ENCODE results near the gene BOC. TPM values are rescaled to one million over a fixed set of nuclear protein-coding genes. Genes with fewer than 3 reads are reported as not detected.

Gene BOC
- total and polyA plus RNA-seq, 2 of the 8 experiments (the other 6 are each of a cell fraction or from before 2014, with no cell fraction given) = 6.9 to 9.3 TPM

- no peak overlapping the region for H3K9ac ChIP-seq (replicated peaks in 1 of 4; ENCODE audit: extremely low read depth in 1 of 4, low read depth in 3 of 4, low read length in 3 of 4)
- no peak overlapping the region for H3K4me3 ChIP-seq (ENCODE audit: extremely low read depth in 1 of 4, insufficient read depth in 2 of 4, low read depth in 3 of 4, low read length in 4 of 4)
- no peak overlapping the region for H4K8ac ChIP-seq (ENCODE audit: extremely low read depth, insufficient read depth, low read length)
- H2BK15ac ChIP-seq (ENCODE audit: low read length) = no peak overlapping the region
- no peak overlapping the region for H2BK5ac ChIP-seq (ENCODE audit: low read depth, low read length)
- H2BK12ac ChIP-seq (ENCODE audit: low read depth, low read length) = no peak overlapping the region
- H2AK5ac ChIP-seq (ENCODE audit: low read depth, low read length) = no peak overlapping the region
- no peak overlapping the region for H3K4ac ChIP-seq (replicated peaks; ENCODE audit: insufficient read length, low read depth, low read length)
- H3K27ac ChIP-seq (ENCODE audit: low read depth, low read length) = no peak overlapping the region
- no peaks in the 10 kb centered on the region for H3K79me2 ChIP-seq (ENCODE audit: control insufficient read depth in 1 of 2, insufficient read depth in 2 of 2, low read length in 2 of 2)
- H2BK20ac ChIP-seq (ENCODE audit: low read length) = no peak overlapping the region
- H3K4me2 ChIP-seq (ENCODE audit: insufficient read depth in 1 of 2, low read depth in 2 of 2, low read length in 2 of 2) = no peak overlapping the region
- no peaks in the 10 kb centered on the region for H3K23me2 ChIP-seq (ENCODE audit: low read depth, low read length)
- ChIA-PET CTCF (ENCODE audit: partially characterized antibody) (interaction anchor here (0.6 to 4.0 kb wide), 16 partner anchors 10 to 430 kb away, joined by 3 to 21 read pairs (median 4); no protein-coding TSS in a partner anchor), POLR2A (ENCODE audit: partially characterized antibody) (interaction anchor here (0.8 kb wide), 1 partner anchor 28 kb away, joined by 3 read pairs; the partner anchor contains the start of gene BOC)
- no peak overlapping the region for H3K56ac ChIP-seq (replicated peaks; ENCODE audit: insufficient read length, low read depth, low read length)
- H4K5ac ChIP-seq (ENCODE audit: insufficient read length, low read depth, low read length) = no peak overlapping the region
- no peak for DNase-seq (ENCODE audit: low read depth in 1 of 2, low spot score in 2 of 2)
- H3K18ac ChIP-seq (ENCODE audit: extremely low read depth, low read length) = no peak overlapping the region
- H3K23ac ChIP-seq (ENCODE audit: insufficient read length) = no peak overlapping the region
- H3K36me3 ChIP-seq (ENCODE audit: control insufficient read depth in 2 of 4, insufficient read depth in 4 of 4, low read length in 3 of 4) = no peaks in the 10 kb centered on the region
- no peak overlapping the region for H4K91ac ChIP-seq (replicated peaks; ENCODE audit: insufficient read length, low read length)
- no peaks in the 10 kb centered on the region for H3K27me3 ChIP-seq (replicated peaks in 1 of 4; ENCODE audit: control insufficient read depth in 3 of 4, extremely low read depth in 1 of 4, insufficient read depth in 3 of 4, low read length in 3 of 4)
- H3K4me1 ChIP-seq (replicated peaks in 1 of 4; ENCODE audit: control insufficient read depth in 3 of 4, insufficient read depth in 4 of 4, low read length in 3 of 4) = peaks cover 7 to 31% (median 14%) of the 10 kb centered on the region in 4 experiments
- no peaks in the 10 kb centered on the region for H3K9me3 ChIP-seq (ENCODE audit: insufficient read depth in 2 of 2, low read depth in 1 of 2, low read length in 1 of 2)
- H2AFZ ChIP-seq (ENCODE audit: low read length) = no peak overlapping the region
- 92% methylated on average over 2 of the region's 2 CpGs; no CpG with 5 or more reads in 1 of the 2 experiments for WGBS, 2 experiments (ENCODE audit: extremely low coverage in 1 of 2, insufficient coverage in 1 of 2, insufficient read length in 1 of 2, insufficient replicate concordance in 2 of 2, low coverage in 1 of 2, low lambda C conversion rate in 2 of 2, missing lambda C conversion rate in 1 of 2)
- H3K14ac ChIP-seq (ENCODE audit: insufficient read length) = no peak overlapping the region
- FAIRE-seq = no peak
- H4K20me1 ChIP-seq (replicated peaks in 1 of 2; ENCODE audit: control insufficient read depth in 1 of 2, insufficient read depth in 2 of 2, low read length in 2 of 2) = no peaks in the 10 kb centered on the region
- H3K79me1 ChIP-seq (ENCODE audit: low read depth, low read length) = no peaks in the 10 kb centered on the region
- TF ChIP-seq EGR1 (IDR thresholded peaks at IDR 0.05; ENCODE audit: borderline replicate concordance, low read depth, low read length) = no peak
- TF ChIP-seq KDM1A (IDR thresholded peaks at IDR 0.05; ENCODE audit: borderline replicate concordance, low read length) = peak; percentile 92
- TF ChIP-seq, protein P1, sequence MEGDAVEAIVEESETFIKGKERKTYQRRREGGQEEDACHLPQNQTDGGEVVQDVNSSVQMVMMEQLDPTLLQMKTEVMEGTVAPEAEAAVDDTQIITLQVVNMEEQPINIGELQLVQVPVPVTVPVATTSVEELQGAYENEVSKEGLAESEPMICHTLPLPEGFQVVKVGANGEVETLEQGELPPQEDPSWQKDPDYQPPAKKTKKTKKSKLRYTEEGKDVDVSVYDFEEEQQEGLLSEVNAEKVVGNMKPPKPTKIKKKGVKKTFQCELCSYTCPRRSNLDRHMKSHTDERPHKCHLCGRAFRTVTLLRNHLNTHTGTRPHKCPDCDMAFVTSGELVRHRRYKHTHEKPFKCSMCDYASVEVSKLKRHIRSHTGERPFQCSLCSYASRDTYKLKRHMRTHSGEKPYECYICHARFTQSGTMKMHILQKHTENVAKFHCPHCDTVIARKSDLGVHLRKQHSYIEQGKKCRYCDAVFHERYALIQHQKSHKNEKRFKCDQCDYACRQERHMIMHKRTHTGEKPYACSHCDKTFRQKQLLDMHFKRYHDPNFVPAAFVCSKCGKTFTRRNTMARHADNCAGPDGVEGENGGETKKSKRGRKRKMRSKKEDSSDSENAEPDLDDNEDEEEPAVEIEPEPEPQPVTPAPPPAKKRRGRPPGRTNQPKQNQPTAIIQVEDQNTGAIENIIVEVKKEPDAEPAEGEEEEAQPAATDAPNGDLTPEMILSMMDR (IDR thresholded peaks at IDR 0.05; ENCODE audit: control extremely low read depth in 1 of 3, insufficient read depth in 1 of 3, low read depth in 1 of 3, low read length in 3 of 3) = peak in 2 of 3 experiments; percentile 15 to 41; a peak in 2 of 4 replicates
- no peak for TF ChIP-seq EZH2 (IDR thresholded peaks at IDR 0.05; ENCODE audit: low read depth, low read length, severe bottlenecking)
- peak in 1 of 2 experiments; percentile 59; a peak in 1 of 4 replicates for TF ChIP-seq HDAC2 (IDR thresholded peaks at IDR 0.05; ENCODE audit: borderline replicate concordance in 1 of 2, low read depth in 2 of 2, low read length in 2 of 2)
- TF ChIP-seq GABPA (IDR thresholded peaks at IDR 0.05; ENCODE audit: borderline replicate concordance, insufficient read depth, low read length) = no peak
- TF ChIP-seq RAD21 (IDR thresholded peaks at IDR 0.05 in 1 of 2, conservative IDR thresholded peaks at IDR 0.05 in 1 of 2; ENCODE audit: low read depth in 2 of 2, low read length in 2 of 2) = peak; percentile 17 to 36; a peak in 3 of 4 replicates
- TF ChIP-seq ASH2L (IDR thresholded peaks at IDR 0.05; ENCODE audit: low read length) = no peak
- no peak for TF ChIP-seq NANOG (IDR thresholded peaks at IDR 0.05; ENCODE audit: insufficient read depth, low read depth, low read length, poor library complexity, severe bottlenecking)
- no peak overlapping the region for H2BK120ac ChIP-seq (replicated peaks; ENCODE audit: low read depth, low read length)
These were observed 27.1 kb downstream of the BOC start for GRCh38 chr3:113238503-113238902.
